Naive thymus-derived CD4-positive, alpha-beta T cell (primary cell): ENCODE results near the gene NAV3. TPM values are rescaled to one million over a fixed set of nuclear protein-coding genes. Genes with fewer than 3 reads are reported as not detected.

Experiments
- ATAC-seq: fragments of 150-1000 bp; cut with Tn5 transposase; 2 replicates; pipeline ENCODE4 v1.10.0; 2021; ENCODE audit warnings: mild to moderate bottlenecking, moderate library complexity
- CTCF ChIA-PET: fragments of 350-600 bp; sonication (Branson Sonifier 250); formaldehyde crosslinking; loops from one replicate; lab custom pipeline; 2021; ENCODE audit warnings: antibody characterized with exemption; lab: Charles Lee
- POLR2A ChIA-PET: fragments of 350-600 bp; sonication (Branson Sonifier 250); formaldehyde crosslinking; loops from one replicate; lab custom pipeline; 2021; ENCODE audit warnings: antibody characterized with exemption, inconsistent platforms; lab: Charles Lee
- DNase-seq, 9 donors: peaks; one replicate each; pipeline versions ENCODE4 v3.0.0 to v3.0.0-alpha.2; 2020 to 2022; ENCODE audit warnings: mixed read lengths in 1 of 9
- H3K27ac ChIP-seq: one replicate; pipeline ENCODE4 v1.7.0; 2013; ENCODE audit warnings: mild to moderate bottlenecking, low read depth, low read length, moderate library complexity
- H3K27me3 ChIP-seq, 2 donors: one replicate each; pipeline ENCODE4 v1.7.0; 2013; ENCODE audit warnings: low read length in 2 of 2, mild to moderate bottlenecking in 2 of 2, moderate library complexity in 2 of 2; ENCODE audit not compliant: control insufficient read depth in 2 of 2, insufficient read depth in 2 of 2
- H3K36me3 ChIP-seq, 3 experiments: 1 replicate in 2 of 3; 2 replicates in 1 of 3; pipeline ENCODE4 v1.7.0; 2013; ENCODE audit warnings: low read length in 3 of 3, mild to moderate bottlenecking in 3 of 3, moderate library complexity in 1 of 3; ENCODE audit not compliant: insufficient read depth in 3 of 3, control insufficient read depth in 2 of 3
- H3K4me1 ChIP-seq, 2 donors: one replicate each; pipeline ENCODE4 v1.7.0; 2013; ENCODE audit warnings: low read length in 2 of 2, mild to moderate bottlenecking in 2 of 2, moderate library complexity in 1 of 2; ENCODE audit not compliant: control insufficient read depth in 2 of 2, insufficient read depth in 2 of 2
- H3K4me3 ChIP-seq: 2 replicates; pipeline ENCODE4 v1.7.0; 2013; ENCODE audit warnings: mild to moderate bottlenecking, low read length
- H3K9me3 ChIP-seq, 3 experiments: 1 replicate in 2 of 3; 2 replicates in 1 of 3; pipeline ENCODE4 v1.7.0; 2013; ENCODE audit warnings: low read length in 3 of 3; ENCODE audit not compliant: control insufficient read depth in 2 of 3
- H3K27ac Mint-ChIP-seq, 9 donors: one replicate each; pipeline ENCODE4 v1.8.0; 2020 to 2022; ENCODE audit warnings: mixed read lengths in 9 of 9, mild to moderate bottlenecking in 8 of 9, moderate library complexity in 5 of 9, inconsistent platforms in 2 of 9
- H3K27me3 Mint-ChIP-seq, 5 donors: one replicate each; pipeline ENCODE4 v1.8.0; 2021 to 2022; ENCODE audit warnings: mixed read lengths in 5 of 5, mild to moderate bottlenecking in 1 of 5
- H3K36me3 Mint-ChIP-seq, 5 donors: one replicate each; pipeline ENCODE4 v1.8.0; 2020 to 2022; ENCODE audit warnings: mixed read lengths in 5 of 5, mild to moderate bottlenecking in 3 of 5, inconsistent platforms in 1 of 5
- H3K4me1 Mint-ChIP-seq, 7 donors: one replicate each; pipeline ENCODE4 v1.8.0; 2020 to 2022; ENCODE audit warnings: mixed read lengths in 7 of 7, mild to moderate bottlenecking in 3 of 7, inconsistent platforms in 1 of 7
- H3K4me3 Mint-ChIP-seq, 10 donors: one replicate each; pipeline ENCODE4 v1.8.0; 2020 to 2022; ENCODE audit warnings: mild to moderate bottlenecking in 10 of 10, mixed read lengths in 10 of 10, moderate library complexity in 6 of 10, inconsistent platforms in 2 of 10
- H3K9me3 Mint-ChIP-seq, 11 donors: one replicate each; pipeline ENCODE4 v1.8.0; 2020 to 2022; ENCODE audit warnings: mixed read lengths in 11 of 11, mild to moderate bottlenecking in 4 of 11, inconsistent platforms in 1 of 11, moderate library complexity in 1 of 11
- intact Hi-C, 2 donors: fragments of 100-400 bp; cut with micrococcal nuclease; formaldehyde crosslinking; loops; one replicate each; pipeline ENCODE4 v1.15.1; 2023
- polyA plus RNA-seq, 2 donors: library from polyadenylated mRNA; unstranded; fragments of 300-500 nt; fragmentation: Illumina TruSeq; gene quantifications; one replicate each; pipeline ENCODE4 v1.2.3, GENCODE V29; 2021
- total RNA-seq, 6 experiments: library from RNA in 5 of 6; stranded (reverse) in 5 of 6; gene quantifications; 1 replicate in 5 of 6; 2 replicates in 1 of 6; pipeline ENCODE4 v1.2.3 and lab custom pipeline; 2021 to 2026

The NAV3 gene, protein sequence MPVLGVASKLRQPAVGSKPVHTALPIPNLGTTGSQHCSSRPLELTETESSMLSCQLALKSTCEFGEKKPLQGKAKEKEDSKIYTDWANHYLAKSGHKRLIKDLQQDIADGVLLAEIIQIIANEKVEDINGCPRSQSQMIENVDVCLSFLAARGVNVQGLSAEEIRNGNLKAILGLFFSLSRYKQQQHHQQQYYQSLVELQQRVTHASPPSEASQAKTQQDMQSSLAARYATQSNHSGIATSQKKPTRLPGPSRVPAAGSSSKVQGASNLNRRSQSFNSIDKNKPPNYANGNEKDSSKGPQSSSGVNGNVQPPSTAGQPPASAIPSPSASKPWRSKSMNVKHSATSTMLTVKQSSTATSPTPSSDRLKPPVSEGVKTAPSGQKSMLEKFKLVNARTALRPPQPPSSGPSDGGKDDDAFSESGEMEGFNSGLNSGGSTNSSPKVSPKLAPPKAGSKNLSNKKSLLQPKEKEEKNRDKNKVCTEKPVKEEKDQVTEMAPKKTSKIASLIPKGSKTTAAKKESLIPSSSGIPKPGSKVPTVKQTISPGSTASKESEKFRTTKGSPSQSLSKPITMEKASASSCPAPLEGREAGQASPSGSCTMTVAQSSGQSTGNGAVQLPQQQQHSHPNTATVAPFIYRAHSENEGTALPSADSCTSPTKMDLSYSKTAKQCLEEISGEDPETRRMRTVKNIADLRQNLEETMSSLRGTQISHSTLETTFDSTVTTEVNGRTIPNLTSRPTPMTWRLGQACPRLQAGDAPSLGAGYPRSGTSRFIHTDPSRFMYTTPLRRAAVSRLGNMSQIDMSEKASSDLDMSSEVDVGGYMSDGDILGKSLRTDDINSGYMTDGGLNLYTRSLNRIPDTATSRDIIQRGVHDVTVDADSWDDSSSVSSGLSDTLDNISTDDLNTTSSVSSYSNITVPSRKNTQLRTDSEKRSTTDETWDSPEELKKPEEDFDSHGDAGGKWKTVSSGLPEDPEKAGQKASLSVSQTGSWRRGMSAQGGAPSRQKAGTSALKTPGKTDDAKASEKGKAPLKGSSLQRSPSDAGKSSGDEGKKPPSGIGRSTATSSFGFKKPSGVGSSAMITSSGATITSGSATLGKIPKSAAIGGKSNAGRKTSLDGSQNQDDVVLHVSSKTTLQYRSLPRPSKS (N-terminal part only)
- total RNA-seq (not detected), polyA plus RNA-seq (not detected), total RNA-seq (lab: John Stamatoyannopoulos, UW) (not detected)

GRCh38 chr12:77830583-77831351 lies at the start of gene NAV3:
Gene NAV3, plus strand, starts transcription at chr12:77830894. Its CDS starts 568 bp downstream, at chr12:77831462.
- no peak within 1 kb of the TSS for H3K27ac Mint-ChIP-seq
- intact Hi-C loops = no loop called here
- Histone ChIP-seq H3K4me1 (no peaks in the 10 kb centered on the region), H3K36me3 (no peaks in the 10 kb centered on the region), H3K27me3 (no peaks in the 10 kb centered on the region), H3K27ac (no peak within 1 kb of the TSS), H3K9me3 (no peaks in the 10 kb centered on the region), H3K4me3 (no peak within 1 kb of the TSS)
- POLR2A ChIA-PET = no interaction called here
- peaks cover 0 to 7% (median 0%) of the 10 kb centered on the region in 11 donors for H3K9me3 Mint-ChIP-seq
- no peak within 1 kb of the TSS for H3K4me3 Mint-ChIP-seq
- H3K36me3 Mint-ChIP-seq = no peaks in the 10 kb centered on the region
- H3K4me1 Mint-ChIP-seq = no peaks in the 10 kb centered on the region
- ATAC-seq (no peak), DNase-seq (no peak)
- H3K27me3 Mint-ChIP-seq = no peaks in the 10 kb centered on the region
- CTCF ChIA-PET = interaction anchor here (1.0 kb wide), 1 partner anchor 24 kb away, joined by 3 read pairs; no protein-coding TSS in a partner anchor

DNA sequence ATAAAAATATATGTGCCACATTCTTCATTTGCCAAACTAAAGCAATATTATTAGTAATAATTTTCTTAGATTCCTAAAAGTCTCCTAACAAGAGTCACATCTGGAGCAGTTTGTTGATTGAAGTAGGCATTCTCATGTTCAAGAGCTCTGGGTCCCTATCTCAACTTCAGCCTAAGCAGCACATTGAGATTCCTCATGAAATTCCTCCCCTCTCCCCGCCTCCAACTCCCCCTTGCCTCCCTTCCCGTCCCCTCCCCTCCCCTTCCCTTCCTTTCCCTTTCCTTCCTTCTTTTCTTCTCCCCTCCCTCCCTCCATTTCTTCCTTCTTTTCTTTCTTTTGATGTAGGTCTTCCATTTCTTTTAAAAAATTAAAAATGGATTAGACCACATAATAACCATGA lies 48.7 kb upstream of the NAV3 start:
- Histone ChIP-seq H3K4me3 (no peak overlapping the region), H3K36me3 (no peaks in the 10 kb centered on the region), H3K27ac (no peak overlapping the region), H3K9me3 (no peaks in the 10 kb centered on the region), H3K4me1 (no peaks in the 10 kb centered on the region), H3K27me3 (no peaks in the 10 kb centered on the region)
- DNase-seq (no peak), ATAC-seq (no peak)
- intact Hi-C loops = no loop called here
- Mint-ChIP-seq H3K27ac (no peak overlapping the region), H3K4me1 (no peaks in the 10 kb centered on the region), H3K27me3 (no peaks in the 10 kb centered on the region), H3K4me3 (no peak overlapping the region), H3K9me3 (peaks cover 0 to 8% (median 3%) of the 10 kb centered on the region in 11 donors), H3K36me3 (no peaks in the 10 kb centered on the region)
- POLR2A ChIA-PET = no interaction called here
- CTCF ChIA-PET = no interaction called here

DNA sequence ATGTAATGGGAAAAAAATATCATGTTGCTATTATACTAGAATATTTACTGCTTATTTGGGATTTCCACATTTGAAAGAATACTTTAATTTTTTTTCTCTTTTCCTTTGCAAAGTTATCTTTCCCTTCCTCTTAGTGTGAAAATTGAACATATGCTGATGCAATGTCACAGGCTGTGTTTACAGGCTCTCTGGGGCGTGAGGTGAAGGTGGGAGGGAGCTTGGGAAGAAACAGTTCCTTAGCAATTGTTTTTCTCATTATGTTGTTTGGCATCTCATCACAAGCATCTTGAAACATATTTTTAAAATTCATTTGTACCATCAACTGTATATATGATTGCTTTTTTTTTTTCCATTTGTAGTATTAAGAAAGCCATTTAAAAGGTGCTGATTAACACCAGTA lies 47.9 kb upstream of the NAV3 start:
- ChIA-PET CTCF (no interaction called here), POLR2A (no interaction called here)
- DNase-seq = no peak
- no peaks in the 10 kb centered on the region for H3K27me3 ChIP-seq
- H3K4me3 ChIP-seq = no peak overlapping the region
- H3K9me3 ChIP-seq = no peaks in the 10 kb centered on the region
- peaks cover 0 to 8% (median 1%) of the 10 kb centered on the region in 11 donors for H3K9me3 Mint-ChIP-seq
- no peak overlapping the region for H3K27ac Mint-ChIP-seq
- H3K4me1 ChIP-seq = no peaks in the 10 kb centered on the region
- H3K4me3 Mint-ChIP-seq = no peak overlapping the region
- no peaks in the 10 kb centered on the region for H3K36me3 Mint-ChIP-seq
- no peak for ATAC-seq
- no peaks in the 10 kb centered on the region for H3K36me3 ChIP-seq
- H3K27me3 Mint-ChIP-seq = no peaks in the 10 kb centered on the region
- H3K27ac ChIP-seq = no peak overlapping the region
- no peaks in the 10 kb centered on the region for H3K4me1 Mint-ChIP-seq
- intact Hi-C loops = no loop called here

DNA sequence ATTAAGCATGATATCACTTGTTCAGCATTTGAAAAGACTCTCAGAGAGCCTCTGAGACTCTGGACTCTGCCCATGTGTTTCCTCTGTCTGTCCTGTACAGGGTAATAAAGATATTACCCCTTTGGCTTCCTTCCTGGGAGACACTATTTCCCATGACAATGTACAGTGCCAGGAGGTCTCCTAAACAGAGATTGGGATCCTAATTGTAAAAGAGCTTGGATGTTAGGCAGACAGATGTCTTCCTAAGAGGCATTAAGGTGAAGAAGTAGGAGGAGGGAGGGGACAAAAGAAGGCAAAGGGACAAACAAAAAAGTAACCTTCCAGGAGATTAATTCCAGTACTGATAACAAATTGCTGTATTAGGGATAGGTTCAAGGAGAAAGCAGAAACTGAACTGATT lies 45.5 kb upstream of the NAV3 start:
- Histone ChIP-seq H3K36me3 (no peaks in the 10 kb centered on the region), H3K27ac (no peak overlapping the region), H3K9me3 (no peaks in the 10 kb centered on the region), H3K4me3 (no peak overlapping the region), H3K27me3 (no peaks in the 10 kb centered on the region), H3K4me1 (no peaks in the 10 kb centered on the region)
- no peak for DNase-seq
- Mint-ChIP-seq H3K27ac (no peak overlapping the region), H3K27me3 (no peaks in the 10 kb centered on the region), H3K4me1 (no peaks in the 10 kb centered on the region), H3K4me3 (no peak overlapping the region), H3K36me3 (no peaks in the 10 kb centered on the region), H3K9me3 (peaks cover 0 to 13% (median 3%) of the 10 kb centered on the region in 11 donors)
- CTCF ChIA-PET = no interaction called here
- POLR2A ChIA-PET = no interaction called here
- ATAC-seq = no peak
- intact Hi-C loops = no loop called here

GRCh38 chr12:77786675-77787074 lies 44.0 kb upstream of the NAV3 start:
- Mint-ChIP-seq H3K9me3 (peaks cover 0 to 13% (median 5%) of the 10 kb centered on the region in 11 donors), H3K27ac (no peak overlapping the region), H3K27me3 (no peaks in the 10 kb centered on the region), H3K4me1 (no peaks in the 10 kb centered on the region), H3K4me3 (no peak overlapping the region), H3K36me3 (no peaks in the 10 kb centered on the region)
- ChIA-PET CTCF (no interaction called here), POLR2A (no interaction called here)
- no peak overlapping the region for H3K27ac ChIP-seq
- ATAC-seq (no peak), DNase-seq (no peak)
- H3K9me3 ChIP-seq = no peaks in the 10 kb centered on the region
- no peaks in the 10 kb centered on the region for H3K4me1 ChIP-seq
- H3K36me3 ChIP-seq = no peaks in the 10 kb centered on the region
- no peaks in the 10 kb centered on the region for H3K27me3 ChIP-seq
- intact Hi-C loops = loop anchor here in 1 of 2 donors (2.0 kb wide), 1 partner anchor 22 kb away; no protein-coding TSS in a partner anchor
- H3K4me3 ChIP-seq = no peak overlapping the region
